Neuronal stem cell (in vitro differentiated cells): Measurements from ENCODE around the gene PTPRD.

Experiments
- DNase-seq: peaks from one replicate; pipeline ENCODE4 v3.0.0-alpha.2; 2013; ENCODE audit warnings: low spot score
- H2AFZ ChIP-seq: one replicate; pipeline ENCODE4 v1.6.1; 2013; ENCODE audit warnings: mild to moderate bottlenecking, low read length, inconsistent platforms
- H2AK5ac ChIP-seq: 2 replicates; pipeline ENCODE4 v1.6.1; 2013; ENCODE audit warnings: low read depth, mild to moderate bottlenecking, inconsistent platforms, low read length, moderate library complexity, mixed read lengths
- H2BK120ac ChIP-seq: 2 replicates; pipeline ENCODE4 v1.6.1; 2013; ENCODE audit warnings: low read depth, mild to moderate bottlenecking, inconsistent platforms, low read length, moderate library complexity, mixed read lengths
- H2BK12ac ChIP-seq: one replicate; pipeline ENCODE4 v1.6.1; 2013; ENCODE audit warnings: low read length, inconsistent platforms
- H2BK15ac ChIP-seq: 2 replicates; pipeline ENCODE4 v1.6.1; 2013; ENCODE audit warnings: mild to moderate bottlenecking, low read length, inconsistent platforms, mixed read lengths
- H2BK5ac ChIP-seq: one replicate; pipeline ENCODE4 v1.6.1; 2013; ENCODE audit warnings: inconsistent platforms, mild to moderate bottlenecking, low read length, moderate library complexity
- H3K14ac ChIP-seq: one replicate; pipeline ENCODE4 v1.6.1; 2013; ENCODE audit warnings: low read length, inconsistent platforms
- H3K18ac ChIP-seq: 2 replicates; pipeline ENCODE4 v1.6.1; 2013; ENCODE audit warnings: low read length, inconsistent platforms
- H3K23ac ChIP-seq: 2 replicates; pipeline ENCODE4 v1.6.1; 2013; ENCODE audit warnings: low read depth, mild to moderate bottlenecking, mixed read lengths, low read length, inconsistent platforms; ENCODE audit not compliant: poor library complexity
- H3K27ac ChIP-seq: replicated peaks from 3 replicates; pipeline ENCODE4 v1.5.1; 2013; ENCODE audit warnings: low read length, inconsistent platforms
- H3K27me3 ChIP-seq, 3 experiments: 2 replicates each; pipeline ENCODE4 v1.6.1; 2013; ENCODE audit warnings: low read length in 3 of 3, mild to moderate bottlenecking in 2 of 3, inconsistent platforms in 1 of 3, low read depth in 1 of 3, mixed read lengths in 1 of 3, moderate library complexity in 1 of 3; ENCODE audit not compliant: control insufficient read depth in 3 of 3, insufficient read depth in 3 of 3
- H3K36me3 ChIP-seq, 2 donors: replicated peaks in 1 of 2; 2 replicates each; pipeline ENCODE4 v1.6.1; 2013; ENCODE audit warnings: low read length in 2 of 2; ENCODE audit not compliant: control insufficient read depth in 2 of 2, insufficient read depth in 2 of 2
- H3K4ac ChIP-seq: 2 replicates; pipeline ENCODE4 v1.6.1; 2013; ENCODE audit warnings: inconsistent platforms, mild to moderate bottlenecking, low read length, moderate library complexity
- H3K4me1 ChIP-seq, 2 donors: 1 replicate in 1 of 2; 2 replicates in 1 of 2; pipeline ENCODE4 v1.6.1; 2013; ENCODE audit warnings: low read length in 2 of 2, low read depth in 1 of 2; ENCODE audit not compliant: control insufficient read depth in 2 of 2, insufficient read depth in 1 of 2
- H3K4me2 ChIP-seq: one replicate; pipeline ENCODE4 v1.6.1; 2013; ENCODE audit warnings: mild to moderate bottlenecking, low read length, inconsistent platforms; ENCODE audit not compliant: insufficient read depth, poor library complexity, severe bottlenecking
- H3K4me3 ChIP-seq, 2 donors: 2 replicates each; pipeline ENCODE4 v1.5.1; 2013; ENCODE audit warnings: low read length in 2 of 2, mild to moderate bottlenecking in 2 of 2, inconsistent platforms in 1 of 2, moderate library complexity in 1 of 2
- H3K79me1 ChIP-seq: one replicate; pipeline ENCODE4 v1.6.1; 2013; ENCODE audit warnings: low read depth, mild to moderate bottlenecking, inconsistent platforms, low read length, moderate library complexity
- H3K9ac ChIP-seq: one replicate; pipeline ENCODE4 v1.6.1; 2013; ENCODE audit warnings: mild to moderate bottlenecking, low read depth, low read length, inconsistent platforms; ENCODE audit not compliant: poor library complexity
- H3K9me3 ChIP-seq, 2 donors: replicated peaks in 1 of 2; 2 replicates each; pipeline versions ENCODE3 to v1.6.1; 2013; ENCODE audit warnings: low read length in 2 of 2, mild to moderate bottlenecking in 2 of 2, inconsistent platforms in 1 of 2, low read depth in 1 of 2, mixed read lengths in 1 of 2, moderate library complexity in 1 of 2; ENCODE audit not compliant: control insufficient read depth in 2 of 2, insufficient read depth in 1 of 2
- H4K8ac ChIP-seq: one replicate; pipeline ENCODE4 v1.6.1; 2013; ENCODE audit warnings: low read depth, mild to moderate bottlenecking, inconsistent platforms, low read length, moderate library complexity
- H4K91ac ChIP-seq: one replicate; pipeline ENCODE4 v1.6.1; 2013; ENCODE audit warnings: low read length, low read depth, mild to moderate bottlenecking, inconsistent platforms; ENCODE audit not compliant: poor library complexity
- WGBS, 2 donors: extraction: QIAGEN DNeasy Blood & Tissue Kit; methylation state at CpG; one replicate each; pipeline ENCODE4 v1.1.7; 2013; ENCODE audit warnings: missing lambda C conversion rate in 2 of 2, mixed read lengths in 1 of 2; ENCODE audit not compliant: insufficient read length in 2 of 2, insufficient replicate concordance in 1 of 2; ENCODE audit errors: extremely low coverage in 2 of 2; 5-methylcytosine and 5-hydroxymethylcytosine counted together

PTPRD gene

GRCh38 chr9:9078301-9078700, 1534.5 kb downstream of the PTPRD start:
- Histone ChIP-seq H3K9me3 (no peaks in the 10 kb centered on the region), H3K79me1 (no peaks in the 10 kb centered on the region)

GRCh38 chr9:9061627-9062026, 1551.2 kb downstream of the PTPRD start:
- Histone ChIP-seq H2AK5ac (no peak overlapping the region), H3K79me1 (no peaks in the 10 kb centered on the region)
- no CpG with 5 or more reads among the region's 2 CpGs for WGBS, 2 donors

More at GRCh38 chr9:9078301-9078700, 1534.5 kb downstream of the PTPRD start:
- H2AFZ ChIP-seq: no peak overlapping the region
- H3K18ac ChIP-seq: no peak overlapping the region
- no peak overlapping the region for H3K14ac ChIP-seq
- no peak overlapping the region for H4K91ac ChIP-seq
- no peak overlapping the region for H2BK15ac ChIP-seq
- H3K4me1 ChIP-seq: no peaks in the 10 kb centered on the region
- H3K36me3 ChIP-seq: no peaks in the 10 kb centered on the region
- H3K27ac ChIP-seq: no peak overlapping the region
- no peak overlapping the region for H2BK5ac ChIP-seq
- no peak overlapping the region for H2AK5ac ChIP-seq
- no peak overlapping the region for H3K4me3 ChIP-seq
- no peak overlapping the region for H2BK120ac ChIP-seq
- no CpG with 5 or more reads among the region's 1 CpG for WGBS, 2 donors
- no peaks in the 10 kb centered on the region for H3K27me3 ChIP-seq
- no peak overlapping the region for H2BK12ac ChIP-seq
- H4K8ac ChIP-seq: no peak overlapping the region
- no peak overlapping the region for H3K9ac ChIP-seq
- no peak overlapping the region for H3K4ac ChIP-seq
- no peak overlapping the region for H3K23ac ChIP-seq
- no peak overlapping the region for H3K4me2 ChIP-seq
- DNase-seq: no peak

GRCh38 chr9:9054354-9054992, 1558.3 kb downstream of the PTPRD start:
- no CpG with 5 or more reads among the region's 3 CpGs for WGBS, 2 donors
- H2AK5ac ChIP-seq: no peak overlapping the region
- no peaks in the 10 kb centered on the region for H3K4me1 ChIP-seq
- H3K23ac ChIP-seq: no peak overlapping the region
- H3K36me3 ChIP-seq: no peaks in the 10 kb centered on the region
- no peak overlapping the region for H3K14ac ChIP-seq
- H2BK15ac ChIP-seq: no peak overlapping the region
- no peak overlapping the region for H2BK12ac ChIP-seq
- H3K27me3 ChIP-seq: no peaks in the 10 kb centered on the region
- no peak overlapping the region for H4K8ac ChIP-seq
- no peak overlapping the region for H2BK5ac ChIP-seq
- no peak overlapping the region for H4K91ac ChIP-seq
- no peaks in the 10 kb centered on the region for H3K9me3 ChIP-seq
- H2BK120ac ChIP-seq: no peak overlapping the region
- H3K79me1 ChIP-seq: no peaks in the 10 kb centered on the region
- no peak overlapping the region for H3K4me3 ChIP-seq
- no peak overlapping the region for H2AFZ ChIP-seq
- no peak overlapping the region for H3K27ac ChIP-seq
- no peak overlapping the region for H3K4ac ChIP-seq
- H3K18ac ChIP-seq: no peak overlapping the region
- no peak overlapping the region for H3K9ac ChIP-seq
- H3K4me2 ChIP-seq: no peak overlapping the region
- DNase-seq: no peak

More at GRCh38 chr9:9061627-9062026, 1551.2 kb downstream of the PTPRD start:
- DNase-seq: no peak
- H3K4me2 ChIP-seq: no peak overlapping the region
- no peak overlapping the region for H3K9ac ChIP-seq
- no peak overlapping the region for H3K27ac ChIP-seq
- H3K23ac ChIP-seq: no peak overlapping the region
- no peak overlapping the region for H2BK15ac ChIP-seq
- H3K4me1 ChIP-seq: no peaks in the 10 kb centered on the region
- H4K8ac ChIP-seq: no peak overlapping the region
- no peak overlapping the region for H3K18ac ChIP-seq
- H3K27me3 ChIP-seq: no peaks in the 10 kb centered on the region
- H2BK12ac ChIP-seq: no peak overlapping the region
- H3K4ac ChIP-seq: no peak overlapping the region
- no peaks in the 10 kb centered on the region for H3K36me3 ChIP-seq
- H3K14ac ChIP-seq: no peak overlapping the region
- no peak overlapping the region for H2BK120ac ChIP-seq
- no peak overlapping the region for H2AFZ ChIP-seq
- H3K9me3 ChIP-seq: no peaks in the 10 kb centered on the region
- H4K91ac ChIP-seq: no peak overlapping the region
- H2BK5ac ChIP-seq: no peak overlapping the region
- H3K4me3 ChIP-seq: no peak overlapping the region

- Histone ChIP-seq H2BK15ac (no peak overlapping the region), H3K4me2 (no peak overlapping the region), H3K36me3 (no peaks in the 10 kb centered on the region), H3K9me3 (no peaks in the 10 kb centered on the region), H2BK5ac (no peak overlapping the region), H4K91ac (no peak overlapping the region), H3K23ac (no peak overlapping the region), H3K18ac (no peak overlapping the region), H3K4ac (no peak overlapping the region), H2AFZ (no peak overlapping the region), H2BK12ac (no peak overlapping the region), H3K27me3 (no peaks in the 10 kb centered on the region), H3K27ac (no peak overlapping the region), H3K14ac (no peak overlapping the region), H3K79me1 (no peaks in the 10 kb centered on the region), H3K9ac (no peak overlapping the region), H3K4me1 (peaks cover 4 to 6% of the 10 kb centered on the region in 2 donors), H2BK120ac (no peak overlapping the region), H3K4me3 (no peak overlapping the region), H2AK5ac (no peak overlapping the region), H4K8ac (no peak overlapping the region)
- no peak for DNase-seq
- WGBS, 2 donors: no CpG with 5 or more reads among the region's 2 CpGs
Observed at GRCh38 chr9:9045572-9045971, 1567.2 kb downstream of the PTPRD start.
